NOMO-1 treated with DMSO at 0.1 percent for 48 hours (cell line): ENCODE data around the gene MLX.
"Not testable (repeated sequence)": the region's sequence is repeated elsewhere in the genome, so short reads cannot be mapped to it uniquely, and the experiment has no call there.

Experiments
- DNase-seq: peaks from one replicate; lab custom pipeline; 2025; ENCODE audit not compliant: unreplicated experiment; lab: John Stamatoyannopoulos, UW

MLX gene

DNA sequence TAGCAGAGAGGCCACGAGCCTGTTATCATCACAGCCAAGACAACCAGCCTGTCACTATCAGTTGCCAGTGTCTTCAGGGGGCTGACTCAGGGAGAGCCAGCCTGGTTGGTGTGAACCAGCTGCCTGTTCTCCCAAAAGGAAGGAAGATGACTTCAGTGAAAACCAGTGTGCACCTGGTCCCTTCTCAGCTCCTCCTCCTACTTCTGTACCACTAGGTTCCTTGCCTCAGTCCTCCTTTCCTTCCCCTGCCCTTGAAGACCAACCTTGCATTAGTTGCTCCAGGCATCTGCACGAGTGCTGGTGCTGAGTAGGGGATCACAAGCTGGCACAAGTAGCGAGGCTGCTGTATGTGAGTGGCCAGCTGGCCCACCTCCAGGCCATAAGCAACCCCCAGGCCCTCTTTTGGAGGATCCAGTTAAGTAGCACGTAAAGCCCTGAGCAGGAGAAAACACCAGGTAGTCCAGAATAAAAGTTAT is 51.1 kb downstream of the MLX start:
- no peak for DNase-seq

GRCh38 chr17:42618442-42619150 is 51.7 kb downstream of the MLX start:
- DNase-seq: no peak

DNA sequence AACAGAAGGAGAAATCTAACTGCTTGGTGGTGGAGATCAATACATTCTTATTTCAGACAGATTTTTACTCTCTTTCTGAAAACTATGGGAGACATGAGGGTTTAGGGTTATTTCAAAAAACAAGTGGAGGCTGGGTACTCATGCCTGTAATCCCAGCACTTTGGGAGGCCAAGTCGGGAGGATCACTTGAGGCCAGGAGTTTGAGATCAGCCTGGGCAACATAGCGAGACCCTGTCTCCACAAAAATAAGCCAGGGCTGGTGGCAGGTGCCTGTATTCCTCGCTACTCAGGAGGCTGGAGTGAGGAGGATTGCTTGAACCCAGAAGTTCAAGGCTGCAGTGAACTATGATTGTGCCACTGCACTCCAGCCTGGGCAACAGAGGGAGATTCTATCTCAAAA is 55.1 kb downstream of the MLX start:
- not testable (repeated sequence) for DNase-seq
